Stimulated activated CD8-positive, alpha-beta memory T cell treated with anti-CD3 and anti-CD28 coated beads, Interleukin-2, amount 100 ng/mL, for 48 hours (primary cell): ENCODE results near the gene SLC10A3.
"Not testable (repeated sequence)": the region's sequence is repeated elsewhere in the genome, so short reads cannot be mapped to it uniquely, and the experiment has no call there.

Source experiments
- DNase-seq, 2 donors: peaks; one replicate each; pipeline ENCODE4 v3.0.0-alpha.2; 2020; ENCODE audit warnings: low read depth in 2 of 2

SLC10A3 gene

DNA sequence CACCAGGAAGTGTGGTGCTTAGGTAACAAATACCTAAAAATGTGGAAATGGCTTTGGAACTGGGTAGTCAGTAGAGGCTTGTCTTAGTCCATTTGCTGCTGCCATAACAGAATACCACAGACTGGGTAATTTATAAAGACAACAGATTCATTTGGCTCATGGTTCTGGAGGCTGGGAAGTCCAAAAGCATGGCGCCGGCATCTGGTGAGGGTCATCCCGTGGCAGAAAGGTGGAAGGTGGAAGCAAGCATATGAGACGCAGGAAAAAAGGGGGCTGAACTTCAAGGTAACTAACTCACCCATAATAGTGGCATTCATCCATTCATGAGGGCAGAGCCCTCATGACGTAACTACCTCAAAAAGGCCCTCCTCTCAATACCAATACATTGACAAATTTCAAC is 19.0 kb upstream of the SLC10A3 start:
- DNase-seq, result no peak

GRCh38 chrX:154508384-154508745 is 17.9 kb upstream of the SLC10A3 start:
- no peak for DNase-seq

DNA sequence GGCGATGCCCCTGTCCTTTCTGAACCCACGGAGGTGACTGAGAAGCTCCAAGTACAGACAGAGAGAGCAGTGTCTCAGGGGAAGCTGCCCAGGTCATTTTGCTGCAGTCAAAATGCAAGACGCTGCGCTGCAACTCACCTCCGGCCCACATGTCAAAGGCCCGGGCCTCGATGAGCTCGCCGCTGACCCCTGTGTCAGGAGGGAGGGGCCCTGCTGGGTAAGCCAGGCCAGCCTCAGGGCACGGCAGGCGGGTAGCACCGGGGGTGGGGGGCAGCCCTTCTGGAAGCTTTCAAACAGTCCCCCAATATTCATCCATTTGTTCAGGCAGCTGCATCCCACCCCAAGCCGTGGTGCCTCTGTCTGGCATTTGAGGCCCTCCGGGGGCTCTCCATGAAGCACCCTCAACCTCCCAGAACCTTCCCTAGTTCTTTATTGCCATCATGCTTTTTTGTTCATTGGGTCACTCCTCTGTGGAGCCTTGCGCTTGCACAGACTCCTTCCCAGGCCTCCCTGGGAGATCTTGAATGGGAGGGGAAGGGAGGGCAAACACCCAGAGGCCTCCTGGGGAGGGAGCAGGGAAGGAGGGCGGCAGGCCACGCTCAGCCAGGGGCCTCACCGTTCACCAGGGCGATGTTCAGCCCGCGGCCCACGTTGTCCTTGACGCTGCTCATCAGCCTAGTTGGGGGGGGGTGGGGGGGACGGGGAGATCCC is 17.4 kb upstream of the SLC10A3 start:
- no peak for DNase-seq

DNA sequence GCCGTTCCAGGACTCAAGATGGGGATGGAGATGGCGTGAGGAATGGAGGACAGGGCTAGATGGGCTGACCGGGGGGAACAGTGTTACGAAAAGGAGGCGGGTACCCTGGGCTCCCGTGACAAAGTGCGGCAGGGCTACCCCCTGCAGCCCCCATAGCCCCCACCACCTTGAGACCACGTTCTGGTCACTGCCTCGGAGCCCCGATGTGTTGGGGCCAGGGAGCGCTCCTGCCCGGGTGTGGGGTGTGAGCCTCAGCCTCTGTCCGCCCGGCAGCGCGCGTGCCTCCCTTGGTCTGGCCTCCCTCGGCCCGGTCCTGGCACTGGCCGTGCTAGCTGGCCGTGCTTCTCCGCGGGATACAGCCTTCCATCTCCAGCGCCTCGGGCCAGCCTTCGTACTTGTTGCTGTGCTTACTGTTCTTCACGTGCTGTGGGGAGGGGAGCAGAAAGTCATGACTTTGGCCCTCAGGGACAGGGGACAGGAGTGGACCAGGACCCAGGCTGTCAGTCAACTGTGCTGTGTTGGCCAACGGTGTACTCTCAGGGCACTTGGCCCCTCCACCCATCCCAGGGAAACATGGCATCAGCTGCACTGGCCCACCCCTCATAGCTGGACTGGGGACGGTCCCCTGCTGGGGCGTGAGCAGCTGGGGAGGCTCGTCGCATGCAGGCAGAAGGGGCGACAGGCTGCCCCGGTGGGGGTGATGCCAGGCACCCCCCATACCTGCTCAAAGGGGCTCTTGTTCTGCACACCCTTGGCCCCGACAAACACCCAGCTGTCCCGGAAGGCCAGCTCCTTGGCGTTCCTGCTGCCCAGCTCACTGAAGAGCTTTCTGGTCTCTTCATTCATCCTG is 16.3 kb upstream of the SLC10A3 start:
- no peak for DNase-seq

GRCh38 chrX:154505734-154506133 is 15.3 kb upstream of the SLC10A3 start:
- no peak for DNase-seq

GRCh38 chrX:154502989-154503388 is 12.6 kb upstream of the SLC10A3 start:
- no peak for DNase-seq

DNA sequence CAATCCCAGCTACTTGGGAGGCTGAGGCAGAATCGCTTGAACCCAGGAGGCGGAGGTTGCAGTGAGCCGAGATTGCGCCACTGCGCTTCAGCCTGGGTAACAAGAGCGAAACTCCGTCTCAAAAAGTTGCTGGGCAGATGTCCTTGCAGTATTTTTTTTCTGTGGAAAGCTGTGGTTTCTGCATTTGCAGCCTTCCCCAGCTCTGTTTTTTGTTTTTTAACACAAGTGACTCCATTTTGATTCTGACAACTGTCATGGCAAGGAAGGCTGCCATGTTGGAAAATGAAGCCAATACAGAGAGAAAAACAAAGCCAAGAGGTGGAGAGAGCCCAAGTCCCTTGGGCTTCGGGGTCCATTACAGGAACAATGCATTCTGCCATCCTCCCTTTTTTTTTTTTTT is 11.7 kb upstream of the SLC10A3 start:
- no peak for DNase-seq

DNA sequence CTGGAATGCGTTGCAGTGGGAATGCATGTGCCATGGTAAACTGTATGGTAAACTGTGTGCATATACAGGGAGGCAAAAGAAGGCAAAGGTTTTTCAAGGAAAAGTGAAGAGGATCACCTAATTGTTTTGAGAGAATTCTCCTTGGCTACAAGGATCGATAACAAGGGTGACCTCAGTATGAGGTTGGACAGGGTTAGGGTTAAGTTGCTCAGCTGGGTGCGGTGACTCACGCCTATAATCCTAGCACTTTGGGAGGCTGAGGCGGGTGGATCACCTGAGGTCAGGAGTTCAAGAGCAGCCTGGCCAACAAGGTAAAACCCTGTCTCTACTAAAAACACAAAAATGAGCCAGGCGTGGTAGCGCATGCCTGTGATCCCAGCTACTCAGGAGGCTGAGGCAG is 11.0 kb upstream of the SLC10A3 start:
- DNase-seq, result not testable (repeated sequence)

GRCh38 chrX:154496591-154497137 is 6.2 kb upstream of the SLC10A3 start:
- DNase-seq, result not testable (repeated sequence)

GRCh38 chrX:154495472-154495922 is 5.1 kb upstream of the SLC10A3 start:
- DNase-seq, result no peak

- DNase-seq, result no peak
These were observed 4.3 kb upstream of the SLC10A3 start for GRCh38 chrX:154494715-154495114.

- no peak for DNase-seq
These were observed 412 bp downstream of the SLC10A3 start for GRCh38 chrX:154490021-154490413.

GRCh38 chrX:154489182-154489581 is 1.2 kb downstream of the SLC10A3 start:
- DNase-seq, result no peak

GRCh38 chrX:154488336-154489075 is 1.9 kb downstream of the SLC10A3 start:
- no peak for DNase-seq

GRCh38 chrX:154487518-154488290 is 2.7 kb downstream of the SLC10A3 start:
- DNase-seq, result no peak

GRCh38 chrX:154486396-154487207 is 3.8 kb downstream of the SLC10A3 start, which contains the start of gene UBL4A:
TSS of gene UBL4A (minus strand) at chrX:154486615. CDS start at chrX:154486584, 31 bp downstream.
- DNase-seq, result peak in 1 of 2 donors; percentile 52

- DNase-seq, result no peak
These were observed 4.4 kb downstream of the SLC10A3 start for GRCh38 chrX:154486052-154486395.

GRCh38 chrX:154485150-154486051 is 5.0 kb downstream of the SLC10A3 start:
- DNase-seq, result no peak
